ENCODE results near the gene PLA2G4B. TPM values are rescaled to one million over a fixed set of nuclear protein-coding genes. Genes with fewer than 3 reads are reported as not detected.

Gene PLA2G4B, protein sequence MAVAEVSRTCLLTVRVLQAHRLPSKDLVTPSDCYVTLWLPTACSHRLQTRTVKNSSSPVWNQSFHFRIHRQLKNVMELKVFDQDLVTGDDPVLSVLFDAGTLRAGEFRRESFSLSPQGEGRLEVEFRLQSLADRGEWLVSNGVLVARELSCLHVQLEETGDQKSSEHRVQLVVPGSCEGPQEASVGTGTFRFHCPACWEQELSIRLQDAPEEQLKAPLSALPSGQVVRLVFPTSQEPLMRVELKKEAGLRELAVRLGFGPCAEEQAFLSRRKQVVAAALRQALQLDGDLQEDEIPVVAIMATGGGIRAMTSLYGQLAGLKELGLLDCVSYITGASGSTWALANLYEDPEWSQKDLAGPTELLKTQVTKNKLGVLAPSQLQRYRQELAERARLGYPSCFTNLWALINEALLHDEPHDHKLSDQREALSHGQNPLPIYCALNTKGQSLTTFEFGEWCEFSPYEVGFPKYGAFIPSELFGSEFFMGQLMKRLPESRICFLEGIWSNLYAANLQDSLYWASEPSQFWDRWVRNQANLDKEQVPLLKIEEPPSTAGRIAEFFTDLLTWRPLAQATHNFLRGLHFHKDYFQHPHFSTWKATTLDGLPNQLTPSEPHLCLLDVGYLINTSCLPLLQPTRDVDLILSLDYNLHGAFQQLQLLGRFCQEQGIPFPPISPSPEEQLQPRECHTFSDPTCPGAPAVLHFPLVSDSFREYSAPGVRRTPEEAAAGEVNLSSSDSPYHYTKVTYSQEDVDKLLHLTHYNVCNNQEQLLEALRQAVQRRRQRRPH
- total RNA-seq = 1 to 10 TPM; 1.5 to 7.6 TPM

DNA sequence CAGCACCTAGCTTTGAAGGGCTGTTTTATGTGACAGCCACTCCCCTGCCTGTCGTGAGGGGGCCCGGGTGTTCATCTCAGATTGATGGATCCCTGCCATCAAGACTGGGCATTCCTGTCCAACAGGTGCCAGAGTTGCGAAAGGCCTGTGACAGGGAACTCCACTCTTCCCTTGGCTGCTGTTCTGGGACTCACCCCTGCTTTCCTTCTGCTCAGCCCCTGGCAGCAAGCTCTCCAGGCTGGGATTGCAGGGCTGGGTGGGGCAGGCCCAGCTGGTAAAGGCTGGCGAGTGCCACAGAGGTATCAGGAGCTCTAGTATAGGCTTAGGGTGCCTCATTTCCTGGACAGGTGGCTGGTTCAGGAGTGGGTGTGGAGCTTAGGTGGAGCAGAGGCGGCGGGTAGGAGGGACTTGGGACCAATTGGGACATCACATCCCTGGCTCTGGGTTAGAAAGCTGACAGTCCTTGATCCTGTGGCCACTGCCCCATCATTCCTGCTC is at the start of gene PLA2G4B:
TSS of gene PLA2G4B (plus strand) at position 448 of the 498 bp plus-strand sequence. CDS start 67 bp downstream, outside the sequence.
- H3K4me3 ChIP-seq = no peak within 1 kb of the TSS
- peak within 1 kb of the TSS; percentile 76 to 81 for H3K27ac ChIP-seq
- no peaks in the 10 kb centered on the region for H3K27me3 ChIP-seq (replicated peaks; ENCODE audit: insufficient read depth)
- no peaks in the 10 kb centered on the region for H3K9me3 ChIP-seq
- TF ChIP-seq, protein P1, sequence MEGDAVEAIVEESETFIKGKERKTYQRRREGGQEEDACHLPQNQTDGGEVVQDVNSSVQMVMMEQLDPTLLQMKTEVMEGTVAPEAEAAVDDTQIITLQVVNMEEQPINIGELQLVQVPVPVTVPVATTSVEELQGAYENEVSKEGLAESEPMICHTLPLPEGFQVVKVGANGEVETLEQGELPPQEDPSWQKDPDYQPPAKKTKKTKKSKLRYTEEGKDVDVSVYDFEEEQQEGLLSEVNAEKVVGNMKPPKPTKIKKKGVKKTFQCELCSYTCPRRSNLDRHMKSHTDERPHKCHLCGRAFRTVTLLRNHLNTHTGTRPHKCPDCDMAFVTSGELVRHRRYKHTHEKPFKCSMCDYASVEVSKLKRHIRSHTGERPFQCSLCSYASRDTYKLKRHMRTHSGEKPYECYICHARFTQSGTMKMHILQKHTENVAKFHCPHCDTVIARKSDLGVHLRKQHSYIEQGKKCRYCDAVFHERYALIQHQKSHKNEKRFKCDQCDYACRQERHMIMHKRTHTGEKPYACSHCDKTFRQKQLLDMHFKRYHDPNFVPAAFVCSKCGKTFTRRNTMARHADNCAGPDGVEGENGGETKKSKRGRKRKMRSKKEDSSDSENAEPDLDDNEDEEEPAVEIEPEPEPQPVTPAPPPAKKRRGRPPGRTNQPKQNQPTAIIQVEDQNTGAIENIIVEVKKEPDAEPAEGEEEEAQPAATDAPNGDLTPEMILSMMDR (IDR thresholded peaks at IDR 0.05) = no peak
- peak; percentile 97 for TF ChIP-seq POLR2AphosphoS5 (IDR thresholded peaks at IDR 0.05)
- TF ChIP-seq POLR2A (IDR thresholded peaks at IDR 0.05) = peak; percentile 16
- DNase-seq (ENCODE audit: low spot score) = peak; percentile 95
- peaks cover 22% of the 10 kb centered on the region for H3K4me1 ChIP-seq (replicated peaks)
- intact Hi-C loops (cut with DNase I) = no loop called here
- peaks cover 0 to 4% of the 10 kb centered on the region in 2 donors for H3K36me3 ChIP-seq
- WGBS = 44% methylated on average over 6 of the region's 6 CpGs

- Histone ChIP-seq H3K36me3 (no peaks in the 10 kb centered on the region), H3K27me3 (replicated peaks; ENCODE audit: insufficient read depth) (no peaks in the 10 kb centered on the region), H3K4me3 (no peak overlapping the region), H3K27ac (no peak overlapping the region), H3K9me3 (no peaks in the 10 kb centered on the region), H3K4me1 (replicated peaks) (no peaks in the 10 kb centered on the region)
- DNase-seq (ENCODE audit: low spot score) = no peak
- WGBS = 66% methylated on average over 4 of the region's 4 CpGs
- intact Hi-C loops (cut with DNase I) = no loop called here
- TF ChIP-seq POLR2AphosphoS5 (IDR thresholded peaks at IDR 0.05) = no peak
- TF ChIP-seq, protein P1 (IDR thresholded peaks at IDR 0.05) = no peak
- TF ChIP-seq POLR2A (IDR thresholded peaks at IDR 0.05) = no peak
Observed at GRCh38 chr15:41789236-41789635, 49.4 kb upstream of the PLA2G4B start.

GRCh38 chr15:41789662-41790061 is 49.0 kb upstream of the PLA2G4B start:
- Histone ChIP-seq H3K27ac (no peak overlapping the region), H3K27me3 (replicated peaks; ENCODE audit: insufficient read depth) (no peaks in the 10 kb centered on the region), H3K36me3 (no peaks in the 10 kb centered on the region), H3K9me3 (no peaks in the 10 kb centered on the region), H3K4me3 (no peak overlapping the region), H3K4me1 (replicated peaks) (no peaks in the 10 kb centered on the region)
- TF ChIP-seq POLR2A (IDR thresholded peaks at IDR 0.05) (no peak), POLR2AphosphoS5 (IDR thresholded peaks at IDR 0.05) (no peak)
- TF ChIP-seq, protein P1 (IDR thresholded peaks at IDR 0.05) = no peak
- intact Hi-C loops (cut with DNase I) = no loop called here
- DNase-seq (ENCODE audit: low spot score) = no peak

GRCh38 chr15:41790169-41790568 is 48.5 kb upstream of the PLA2G4B start:
- Histone ChIP-seq H3K4me3 (no peak overlapping the region), H3K9me3 (no peaks in the 10 kb centered on the region), H3K27me3 (replicated peaks; ENCODE audit: insufficient read depth) (no peaks in the 10 kb centered on the region), H3K36me3 (no peaks in the 10 kb centered on the region), H3K27ac (no peak overlapping the region), H3K4me1 (replicated peaks) (no peaks in the 10 kb centered on the region)
- TF ChIP-seq, protein P1 (IDR thresholded peaks at IDR 0.05) = no peak
- TF ChIP-seq POLR2A (IDR thresholded peaks at IDR 0.05) = no peak
- no peak for TF ChIP-seq POLR2AphosphoS5 (IDR thresholded peaks at IDR 0.05)
- DNase-seq (ENCODE audit: low spot score) = no peak
- intact Hi-C loops (cut with DNase I) = no loop called here
- WGBS = 78% methylated on average over 3 of the region's 3 CpGs

Measured in prostate gland (tissue), 2 donors.